NCI-H146 (cell line): ENCODE data around the gene SCNN1A.

ENCODE experiments used
- DNase-seq: peaks from one replicate; lab custom pipeline; 2025; lab: John Stamatoyannopoulos, UW

Gene SCNN1A

DNA sequence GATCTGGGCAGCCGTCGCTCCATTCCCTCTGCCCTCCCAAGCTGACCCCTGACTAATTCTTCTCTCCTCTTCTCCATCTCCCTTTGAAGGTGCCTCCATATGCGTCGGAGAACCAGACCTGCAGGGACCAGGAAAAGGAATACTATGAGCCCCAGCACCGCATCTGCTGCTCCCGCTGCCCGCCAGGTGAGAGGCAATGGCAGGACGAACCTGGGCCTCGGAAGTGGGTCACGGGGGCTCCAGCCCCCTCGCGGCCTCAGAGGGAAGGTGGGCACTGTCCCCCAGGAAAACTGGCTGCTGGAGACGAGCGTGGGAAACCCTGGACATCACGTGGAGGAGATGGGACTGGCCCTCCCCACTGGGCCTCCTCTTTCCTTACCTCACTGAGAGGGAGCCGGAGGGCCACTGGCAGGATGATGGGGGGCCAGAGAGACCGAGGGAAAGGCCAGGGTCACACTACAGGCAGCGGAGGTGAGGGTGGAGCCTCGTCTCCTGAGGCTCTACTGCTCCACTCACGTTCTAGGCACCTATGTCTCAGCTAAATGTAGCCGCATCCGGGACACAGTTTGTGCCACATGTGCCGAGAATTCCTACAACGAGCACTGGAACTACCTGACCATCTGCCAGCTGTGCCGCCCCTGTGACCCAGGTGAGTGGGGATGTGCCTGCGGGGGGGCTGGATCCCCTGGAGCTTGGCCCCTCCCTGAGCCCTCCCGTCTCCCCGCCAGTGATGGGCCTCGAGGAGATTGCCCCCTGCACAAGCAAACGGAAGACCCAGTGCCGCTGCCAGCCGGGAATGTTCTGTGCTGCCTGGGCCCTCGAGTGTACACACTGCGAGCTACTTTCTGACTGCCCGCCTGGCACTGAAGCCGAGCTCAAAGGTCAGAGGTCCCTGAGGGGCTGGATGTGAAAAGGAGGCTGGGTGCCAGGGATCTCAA is 9.4 kb upstream of the SCNN1A start:
- no peak for DNase-seq

DNA sequence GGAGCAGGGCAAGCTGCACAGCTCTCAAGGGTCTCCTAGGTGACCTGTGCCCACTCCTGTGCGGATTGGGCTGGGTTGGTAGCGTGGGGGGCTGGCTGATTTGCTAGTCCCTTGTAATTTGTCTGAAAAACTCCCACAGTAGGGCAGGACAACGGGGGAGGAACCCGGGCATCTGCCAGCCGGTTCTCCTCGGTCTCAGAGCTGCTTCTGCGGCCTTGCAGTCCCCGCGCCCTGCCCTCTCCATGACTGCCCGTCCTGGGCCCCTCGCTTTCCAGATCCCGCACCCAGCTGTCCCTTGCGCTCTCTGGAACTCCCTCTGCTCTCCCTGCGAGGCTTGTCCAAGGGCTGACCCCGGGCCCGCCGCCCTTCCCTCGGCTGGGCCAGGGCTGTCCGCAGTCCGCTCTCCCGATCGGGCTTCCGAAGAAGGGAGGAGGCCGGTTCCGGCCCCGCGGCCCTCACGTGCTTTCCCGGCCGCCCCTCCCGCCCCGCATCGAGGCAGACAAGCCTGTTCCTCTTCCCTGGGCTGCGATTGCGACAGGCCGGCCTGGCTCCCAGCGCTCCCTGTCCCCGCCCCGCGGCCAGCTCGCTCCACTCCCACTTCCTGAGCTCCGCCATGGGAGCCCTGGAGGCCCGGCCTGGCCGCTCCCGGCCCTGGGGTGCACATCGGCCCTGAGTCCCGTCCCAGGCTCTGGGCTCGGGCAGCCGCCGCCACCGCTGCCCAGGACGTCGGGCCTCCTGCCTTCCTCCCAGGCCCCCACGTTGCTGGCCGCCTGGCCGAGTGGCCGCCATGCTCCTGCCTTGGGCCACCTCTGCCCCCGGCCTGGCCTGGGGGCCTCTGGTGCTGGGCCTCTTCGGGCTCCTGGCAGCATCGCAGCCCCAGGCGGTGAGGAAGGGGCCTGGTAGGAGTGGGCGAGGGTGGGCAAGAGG is 8.5 kb upstream of the SCNN1A start, which contains the start of gene LTBR:
Gene LTBR, plus strand, starts transcription at position 591 of the 927 bp plus-strand sequence. Its CDS starts 197 bp downstream, at position 788.
- peak; percentile 94 for DNase-seq

DNA sequence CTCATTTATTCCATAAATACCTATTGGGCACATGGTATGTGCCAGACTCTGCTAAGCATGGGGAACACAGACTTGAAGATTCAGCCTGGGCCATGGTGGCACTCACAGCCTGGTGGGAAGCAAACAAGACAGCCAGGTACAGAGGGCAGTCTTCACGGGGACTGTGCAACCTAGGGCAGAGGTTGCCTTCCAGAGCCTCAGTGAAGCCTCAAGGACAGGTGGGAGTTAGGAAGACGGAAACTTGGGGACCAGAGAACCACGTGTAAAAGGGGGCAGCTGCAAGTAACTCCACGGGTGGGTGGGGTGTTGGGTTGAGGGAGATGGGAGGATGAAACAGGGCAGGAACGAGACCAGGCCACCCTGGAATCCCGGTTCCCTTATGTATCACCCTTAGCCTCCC is 7.6 kb upstream of the SCNN1A start:
- no peak for DNase-seq

DNA sequence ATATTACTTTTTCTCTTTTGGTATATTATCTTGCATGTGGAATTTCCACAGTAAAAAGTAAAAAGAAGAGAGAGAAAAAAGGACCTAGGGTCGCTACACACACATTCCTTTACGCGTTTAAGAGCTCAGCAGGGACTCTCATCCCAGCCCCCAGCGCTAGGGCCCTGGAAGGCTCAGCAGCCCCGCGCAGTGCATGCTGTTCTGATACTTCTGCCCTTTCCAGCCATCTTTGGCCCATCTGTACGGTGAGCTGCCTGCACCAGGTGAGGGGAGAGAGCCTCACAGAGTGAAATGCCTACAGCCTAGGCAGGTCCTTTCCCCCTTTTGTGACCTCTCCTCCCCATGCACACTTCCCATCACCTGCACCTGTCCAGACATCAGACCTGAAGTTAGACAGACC is 7.0 kb upstream of the SCNN1A start:
- DNase-seq: no peak

DNA sequence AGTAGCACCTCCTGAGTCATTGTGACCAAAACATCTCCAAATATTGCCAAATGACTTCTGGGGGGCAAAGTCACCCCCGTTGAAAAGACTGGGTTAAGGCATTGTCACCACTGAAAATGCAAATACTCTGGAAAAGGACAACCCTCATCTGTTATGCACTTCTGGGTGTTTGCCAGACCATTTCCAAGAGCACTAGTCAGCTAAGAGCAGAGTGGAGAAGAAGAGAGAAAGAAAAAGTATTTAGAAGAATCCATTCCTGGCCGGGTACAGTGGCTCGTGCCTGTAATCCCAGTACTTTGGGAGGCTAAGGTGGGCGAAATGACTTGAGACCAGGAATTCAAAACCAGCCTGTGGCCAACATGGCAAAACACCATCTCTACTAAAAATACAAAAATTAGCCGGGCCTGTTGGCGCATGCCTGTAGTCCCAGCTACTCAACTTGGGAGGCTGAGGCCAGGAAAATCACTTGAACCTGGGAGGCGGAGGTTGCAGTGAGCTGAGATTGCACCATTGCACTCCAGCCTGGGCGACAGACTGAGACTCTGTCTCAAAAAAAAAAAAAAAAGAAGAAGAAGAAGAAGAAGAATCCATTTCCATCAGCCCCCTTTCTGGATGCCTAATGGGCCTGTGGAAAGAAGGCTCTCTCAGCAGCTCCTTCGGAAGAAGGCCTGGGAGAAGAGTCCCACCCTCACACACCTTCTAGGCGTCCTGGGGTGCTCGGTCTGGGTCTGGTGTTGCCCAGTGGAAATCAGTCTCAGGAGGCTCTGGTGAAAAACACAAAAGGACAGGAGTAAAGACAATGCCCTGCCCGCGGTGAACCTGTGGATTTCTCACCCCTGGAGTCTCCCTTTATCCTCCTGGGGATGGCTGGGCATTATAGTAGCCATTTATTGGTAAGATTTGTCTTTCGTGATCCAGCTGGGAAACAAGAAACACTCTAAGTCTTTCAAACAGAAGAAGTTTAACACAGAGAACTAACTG is 5.1 kb upstream of the SCNN1A start:
- DNase-seq: no peak

DNA sequence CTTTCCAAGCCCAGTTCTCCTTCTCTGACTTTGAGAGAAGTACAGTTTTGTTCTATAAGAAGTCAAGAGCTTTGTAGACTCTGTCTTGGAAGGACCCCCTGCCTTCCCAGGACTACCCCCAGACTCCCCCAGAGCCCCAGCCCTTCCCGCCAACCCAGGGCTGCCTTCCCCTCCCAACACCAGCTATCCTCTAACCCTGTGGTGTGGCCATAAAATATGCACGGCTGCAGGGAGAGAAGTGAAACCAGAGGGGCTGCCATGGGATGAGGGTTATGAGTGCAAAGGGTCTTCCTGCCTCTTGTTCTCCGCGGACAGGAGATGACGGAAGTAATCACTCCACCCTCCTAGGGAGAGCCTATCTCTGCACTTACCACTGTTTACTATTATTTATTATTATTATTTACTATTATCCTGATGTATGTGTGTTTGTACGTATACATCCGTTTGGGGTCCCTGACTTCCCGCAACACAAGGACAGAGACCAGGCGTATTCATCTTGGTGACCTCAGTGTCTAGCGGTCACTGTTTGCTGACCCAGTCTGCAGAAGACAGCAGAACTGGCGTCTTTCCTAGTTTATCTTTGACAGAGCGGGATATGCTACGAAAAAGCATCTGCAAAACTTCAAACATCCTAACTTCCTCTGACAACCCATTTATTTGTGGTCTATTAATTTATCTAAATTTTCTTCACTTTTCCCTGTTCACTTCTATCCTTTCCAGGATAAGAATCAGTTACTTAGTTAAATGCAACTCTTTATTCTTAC is 3.5 kb upstream of the SCNN1A start:
- no peak for DNase-seq

DNA sequence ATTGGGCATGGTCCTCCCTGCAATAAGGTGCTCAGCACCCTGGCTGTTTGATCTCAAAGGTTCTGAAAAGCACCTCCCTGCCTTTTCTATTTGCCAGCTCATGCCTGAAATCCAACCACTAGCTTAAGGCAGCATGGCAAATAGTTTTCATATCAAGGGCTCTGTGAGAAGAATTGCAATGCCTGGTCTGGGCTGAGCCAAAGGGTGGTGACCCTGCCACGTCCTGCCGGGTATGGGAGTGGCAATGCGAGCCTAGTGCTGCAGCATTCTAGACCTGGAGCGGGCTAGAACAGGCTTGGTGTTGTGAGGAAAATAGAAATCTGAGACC is 2.3 kb upstream of the SCNN1A start:
- no peak for DNase-seq

DNA sequence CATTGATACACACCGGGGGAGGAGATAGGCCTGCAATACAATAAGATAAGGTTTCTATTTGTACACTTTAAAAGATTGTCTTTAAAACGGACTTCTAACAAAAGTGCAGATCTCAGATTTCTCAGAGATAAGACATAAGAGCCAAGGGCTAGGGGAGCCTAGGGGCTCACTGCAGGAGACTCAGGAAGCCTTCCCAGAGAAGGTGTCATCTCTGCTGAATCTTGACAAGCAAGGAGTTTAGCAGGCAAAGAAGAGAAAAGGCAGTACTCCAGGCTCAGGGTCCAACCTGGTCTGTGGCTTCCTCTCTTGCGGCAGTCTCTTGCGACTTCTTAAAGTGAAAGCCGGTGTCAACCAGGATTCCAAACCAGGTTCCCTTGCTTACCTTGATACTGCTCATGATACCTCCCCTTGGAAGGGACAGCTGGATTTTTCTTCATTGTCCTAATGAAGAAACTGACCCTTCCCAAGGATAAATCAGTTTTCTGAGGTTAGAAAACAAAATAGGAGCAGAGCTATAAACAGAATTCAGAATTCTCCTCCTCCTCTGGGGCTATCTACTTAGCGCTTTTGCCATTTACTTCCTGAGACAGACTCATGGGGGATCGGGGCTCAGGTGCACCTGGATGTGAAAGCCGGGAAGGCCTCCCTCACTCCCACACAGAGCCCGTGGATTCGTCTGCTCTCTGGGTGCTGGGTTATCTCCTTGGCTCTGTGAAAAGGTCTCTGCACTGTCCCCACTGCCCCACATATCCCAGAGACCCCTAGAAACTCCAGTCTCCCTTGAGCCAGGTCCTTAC is 1.7 kb upstream of the SCNN1A start:
- no peak for DNase-seq

DNA sequence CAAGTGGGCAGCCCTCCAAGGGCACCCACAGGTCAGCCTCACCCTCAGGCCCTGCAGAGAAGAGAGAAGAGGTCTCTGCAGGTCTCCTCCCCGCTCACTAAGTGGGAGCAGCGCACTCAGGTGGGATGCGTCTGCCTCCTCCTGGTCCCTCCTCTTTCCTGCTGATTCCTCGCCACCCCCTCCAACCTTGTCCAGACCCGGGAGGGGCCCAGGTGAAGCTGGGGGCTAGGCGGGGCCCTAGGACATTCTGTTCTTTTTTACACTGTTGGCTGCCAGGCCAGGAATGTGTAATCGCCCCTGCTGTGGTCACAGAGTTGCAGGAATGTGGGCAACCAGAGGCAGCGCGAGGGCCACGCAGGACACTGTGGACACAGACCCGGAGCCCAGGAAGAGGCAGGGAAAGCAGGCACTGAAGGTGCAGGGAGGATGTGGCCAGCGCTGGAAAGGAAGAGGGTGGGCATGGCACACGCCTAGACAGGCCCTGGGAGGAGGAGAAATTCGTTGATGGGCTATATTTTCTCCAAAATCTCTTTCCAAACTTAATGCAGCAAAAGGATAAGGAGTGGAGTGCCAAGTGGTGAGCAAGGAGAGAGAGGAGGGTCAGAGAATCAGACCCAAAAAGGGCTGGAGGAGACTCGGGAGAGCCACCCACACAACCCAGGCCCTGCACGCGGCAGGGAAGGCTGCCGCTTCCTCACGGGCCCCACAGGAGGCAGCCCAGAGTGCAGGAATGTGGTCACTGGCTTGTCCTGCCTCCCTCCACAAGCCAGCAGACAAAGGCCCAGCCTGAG is 911 bp upstream of the SCNN1A start:
- DNase-seq: peak; percentile 71

DNA sequence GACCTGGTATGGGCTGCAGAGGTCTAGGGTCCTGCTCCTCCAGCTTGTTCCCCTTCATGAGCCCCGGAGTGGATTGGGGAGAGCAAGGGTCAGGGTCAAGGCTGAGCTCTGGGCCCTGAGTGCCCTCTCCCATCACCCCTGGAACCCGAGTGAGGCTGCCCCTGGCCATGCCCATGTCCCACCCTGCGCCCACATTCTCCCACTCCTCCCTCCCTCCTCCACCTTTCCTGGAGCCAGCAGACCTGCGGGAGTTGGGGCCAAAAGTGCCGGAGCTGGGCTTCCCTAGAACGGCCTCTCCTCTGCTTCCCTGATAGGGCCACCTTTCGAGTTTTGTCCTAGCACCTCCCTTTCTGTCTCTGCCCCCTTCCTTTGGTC is 590 bp downstream of the SCNN1A start:
- no peak for DNase-seq

DNA sequence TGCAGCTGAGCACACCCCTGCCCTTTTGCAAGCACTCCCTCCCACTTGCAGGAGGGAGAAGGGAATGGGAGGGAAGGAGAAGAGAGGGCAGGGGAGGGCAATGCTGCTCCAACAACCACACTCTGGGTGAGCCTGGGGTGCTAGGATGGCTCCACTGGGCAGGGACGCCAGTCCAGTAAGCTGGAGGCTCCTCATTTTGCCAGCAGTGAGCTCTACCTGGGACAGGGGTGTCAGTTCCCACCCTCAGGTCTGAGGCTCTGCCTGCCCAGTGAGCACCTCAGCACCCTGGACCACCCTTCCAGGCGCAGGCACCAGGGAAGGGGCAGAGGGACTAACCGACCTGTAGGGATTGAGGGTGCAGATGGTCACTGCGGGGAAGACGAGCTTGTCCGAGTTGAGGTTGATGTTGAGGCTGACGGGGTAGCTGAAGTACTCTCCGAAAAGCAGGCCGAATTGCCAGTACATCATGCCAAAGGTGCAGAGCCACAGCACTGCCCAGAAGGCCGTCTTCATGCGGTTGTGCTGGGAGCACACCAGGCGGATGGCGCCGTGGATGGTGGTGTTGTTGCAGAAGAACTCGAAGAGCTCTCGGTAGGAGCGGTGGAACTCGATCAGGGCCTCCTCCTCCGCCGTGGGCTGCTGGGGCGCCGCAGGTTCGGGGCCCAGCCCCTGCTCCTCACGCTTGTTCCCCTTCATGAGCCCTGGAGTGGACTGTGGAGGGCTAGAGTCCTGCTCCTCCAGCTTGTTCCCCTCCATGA is 1.2 kb downstream of the SCNN1A start:
- DNase-seq: peak; percentile 67

DNA sequence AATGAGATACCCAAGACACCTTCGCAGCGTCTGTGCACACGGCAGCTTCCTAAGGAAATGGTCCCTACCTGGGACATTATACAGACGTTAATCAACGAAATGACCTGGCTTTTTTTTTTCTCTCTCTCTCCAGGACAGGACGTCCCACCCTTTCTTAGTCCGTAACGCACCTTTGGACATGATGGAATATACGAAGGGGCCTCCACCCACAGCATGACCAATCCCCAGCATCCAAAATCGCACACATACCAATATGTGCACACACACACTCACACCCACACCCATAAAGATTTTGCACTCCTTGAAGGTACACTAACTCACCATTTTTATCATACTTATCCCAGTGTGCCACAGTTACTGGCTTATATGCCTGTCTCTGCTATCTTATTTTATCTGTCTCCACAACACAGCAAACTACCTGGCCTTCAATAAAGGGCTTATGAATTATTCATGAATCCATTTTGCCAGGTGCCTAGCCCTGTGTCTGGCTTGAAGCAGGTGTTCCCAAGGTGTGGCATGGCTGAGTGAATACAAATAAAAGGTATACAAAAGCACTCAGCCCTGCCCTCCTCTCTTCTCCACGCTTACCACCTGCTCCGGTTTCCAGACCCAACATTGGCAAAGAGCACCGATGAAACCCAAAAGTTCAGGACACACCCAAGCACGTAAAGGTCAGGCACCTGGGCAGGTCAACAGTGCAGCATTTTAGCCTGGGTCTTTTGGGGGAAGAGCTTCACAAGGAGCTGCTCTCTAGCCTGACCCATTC is 2.2 kb downstream of the SCNN1A start:
- peak; percentile 99 for DNase-seq

DNA sequence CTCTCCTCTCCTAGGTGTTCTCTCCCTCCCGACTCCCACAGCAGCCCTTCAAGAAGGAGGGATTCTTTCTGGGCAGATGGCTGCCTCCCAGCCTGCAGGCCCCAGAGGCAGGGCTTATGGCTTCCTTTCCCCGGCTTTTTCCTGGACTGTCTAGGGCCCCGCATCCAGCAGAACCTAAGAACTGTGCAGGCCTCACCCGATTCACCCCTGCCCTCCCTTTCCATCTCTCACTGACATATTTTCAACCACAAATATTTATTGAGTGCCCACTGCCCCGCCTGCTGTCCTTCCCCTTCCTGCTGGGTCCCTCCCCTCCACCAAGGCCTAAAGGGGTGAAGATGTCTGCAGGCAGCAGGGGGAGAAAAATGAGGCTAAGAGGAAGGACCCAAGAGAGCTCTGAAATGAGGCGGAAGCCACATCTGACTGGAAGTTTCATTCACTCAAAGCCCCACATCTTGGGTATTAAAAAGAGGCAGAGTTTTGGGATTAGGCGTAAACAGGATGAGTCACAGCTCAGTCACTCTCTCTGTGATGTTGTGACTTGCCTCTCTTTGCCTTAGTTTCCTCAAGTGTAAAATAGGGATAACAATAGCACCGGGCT is 2.9 kb downstream of the SCNN1A start:
- peak; percentile 92 for DNase-seq

DNA sequence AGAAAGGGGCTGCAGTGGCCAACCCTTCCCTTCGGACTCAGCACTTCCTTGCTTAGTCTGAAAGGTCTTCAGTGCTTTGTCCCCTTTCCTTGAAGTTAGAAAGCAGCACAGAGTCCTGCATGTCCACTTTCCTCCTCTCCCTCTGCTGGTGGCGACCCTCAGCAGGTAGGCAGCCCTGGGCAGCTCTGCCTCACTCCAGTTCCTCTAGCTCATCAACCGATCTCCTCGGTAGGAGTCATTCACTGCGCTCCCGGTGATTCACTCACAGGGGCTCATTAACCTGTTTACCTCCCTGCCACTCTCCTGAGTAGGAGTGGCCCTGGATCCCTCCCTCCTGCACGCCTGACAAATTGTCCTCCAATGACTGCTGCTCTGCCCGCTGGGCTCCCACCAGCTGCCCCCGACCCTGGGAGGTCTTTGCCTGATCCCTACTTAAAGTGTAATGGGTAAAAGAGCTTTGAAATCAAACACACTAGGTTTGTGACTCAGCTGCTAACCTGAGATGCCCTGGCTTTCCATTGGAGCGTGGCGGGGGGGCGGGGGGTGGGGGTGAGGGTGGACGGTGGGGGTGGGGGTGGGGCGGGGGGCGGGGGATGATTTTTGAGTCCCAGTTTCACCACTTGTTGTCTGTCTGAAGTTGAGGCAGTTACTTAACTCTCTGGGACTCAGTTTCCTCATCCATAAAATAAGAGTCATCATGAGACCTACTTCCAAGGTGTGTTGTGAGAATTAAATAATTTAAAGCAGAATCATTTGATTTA is 4.2 kb downstream of the SCNN1A start:
- DNase-seq: peak; percentile 100

DNA sequence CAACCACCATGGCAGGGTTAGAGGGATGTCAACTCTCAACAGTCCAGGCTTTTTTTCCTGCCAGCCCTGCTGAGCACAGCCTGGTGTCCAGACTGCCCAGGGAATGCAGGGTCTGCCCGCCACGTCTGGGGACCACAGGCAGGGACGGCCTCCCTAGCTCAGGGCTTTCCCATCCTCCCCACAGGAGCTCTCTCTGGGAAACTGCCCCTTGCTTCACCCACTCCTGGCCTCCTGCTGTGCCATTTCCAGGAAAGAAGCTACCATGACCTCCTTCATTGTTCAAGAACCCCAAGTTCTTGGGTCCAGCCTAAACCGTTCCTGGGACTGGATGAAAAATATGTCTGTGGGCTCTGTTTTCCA is 4.8 kb downstream of the SCNN1A start:
- DNase-seq: no peak

DNA sequence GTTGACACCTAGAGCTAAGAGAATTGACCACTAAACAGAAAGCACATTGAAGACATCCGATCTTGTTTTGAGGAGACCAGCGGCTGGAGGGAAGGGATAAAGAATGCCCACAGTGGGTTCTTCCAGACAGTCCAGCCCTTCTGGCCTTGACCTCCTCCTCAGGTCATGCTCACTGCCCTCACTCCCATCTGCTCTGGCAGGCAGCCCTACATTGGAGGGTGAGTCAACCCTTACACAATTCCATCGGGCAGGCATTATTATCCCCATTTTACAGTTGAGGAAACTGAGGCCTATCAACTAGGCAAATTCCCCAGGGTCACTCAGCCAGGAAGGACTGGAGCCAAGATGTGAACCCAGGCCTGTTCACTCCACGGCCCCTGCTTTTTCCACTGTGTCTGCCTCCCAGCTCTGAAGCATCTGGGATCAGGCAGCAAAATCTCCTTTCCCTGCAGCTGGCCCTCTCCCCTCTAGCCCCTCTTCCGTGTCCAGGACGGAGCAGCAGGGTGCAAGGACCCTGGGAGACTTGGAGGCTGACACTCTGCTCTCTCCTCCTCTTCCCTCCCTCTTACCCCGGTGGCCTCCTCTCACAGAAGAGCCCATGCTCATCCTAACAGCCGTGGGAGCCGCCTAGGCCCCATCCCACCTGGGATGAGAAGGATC is 5.3 kb downstream of the SCNN1A start:
- no peak for DNase-seq
